NCI-H1436 (cell line): ENCODE data around the gene COL16A1.

Experiments used
- DNase-seq: peaks from one replicate; lab custom pipeline; 2025; lab: John Stamatoyannopoulos, UW

COL16A1 gene

GRCh38 chr1:31664528-31664927 is 39.3 kb downstream of the COL16A1 start:
- DNase-seq, result no peak

DNA sequence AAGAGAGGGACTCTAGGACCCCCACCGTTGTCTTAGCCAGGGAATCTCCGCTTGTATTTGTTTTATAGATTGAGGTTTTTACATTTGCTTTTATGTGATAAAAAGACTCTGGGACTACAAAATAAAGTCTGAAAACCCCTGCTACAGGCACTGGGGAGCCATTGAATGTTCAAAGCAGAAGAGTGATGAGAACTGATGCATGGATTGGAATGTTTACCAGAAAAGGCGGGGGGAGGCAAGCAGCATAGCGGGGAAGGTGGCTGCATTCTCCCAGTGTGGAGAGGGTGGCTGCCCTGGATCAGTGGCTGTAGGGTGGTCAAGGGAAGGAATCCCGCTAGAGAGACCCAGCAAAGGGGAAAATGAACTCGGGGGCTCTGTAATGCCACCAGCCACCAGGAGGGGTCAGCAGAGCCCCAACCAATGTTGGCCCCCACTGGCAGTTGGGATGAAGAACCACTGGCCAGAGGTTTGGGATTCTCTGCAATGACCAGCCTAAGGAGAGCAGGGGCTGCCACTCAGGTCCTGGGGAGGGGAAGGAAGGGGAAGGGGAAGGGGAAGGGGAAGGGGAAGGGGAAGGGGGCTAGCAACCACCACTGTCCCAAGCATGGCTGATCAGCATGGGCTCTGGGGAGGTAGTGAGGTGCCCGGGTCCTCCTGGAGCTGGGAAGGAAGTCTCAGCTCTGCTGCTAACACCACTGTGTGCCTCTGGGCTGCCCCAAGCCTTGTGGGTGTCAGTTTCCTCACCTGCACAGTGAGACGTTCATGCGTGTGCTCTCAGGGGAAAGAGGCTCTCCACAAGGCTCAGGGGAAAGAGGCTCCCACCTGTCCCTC is 40.0 kb downstream of the COL16A1 start:
- DNase-seq, result peak; percentile 35

GRCh38 chr1:31662463-31662862 is 41.4 kb downstream of the COL16A1 start:
- DNase-seq, result no peak

DNA sequence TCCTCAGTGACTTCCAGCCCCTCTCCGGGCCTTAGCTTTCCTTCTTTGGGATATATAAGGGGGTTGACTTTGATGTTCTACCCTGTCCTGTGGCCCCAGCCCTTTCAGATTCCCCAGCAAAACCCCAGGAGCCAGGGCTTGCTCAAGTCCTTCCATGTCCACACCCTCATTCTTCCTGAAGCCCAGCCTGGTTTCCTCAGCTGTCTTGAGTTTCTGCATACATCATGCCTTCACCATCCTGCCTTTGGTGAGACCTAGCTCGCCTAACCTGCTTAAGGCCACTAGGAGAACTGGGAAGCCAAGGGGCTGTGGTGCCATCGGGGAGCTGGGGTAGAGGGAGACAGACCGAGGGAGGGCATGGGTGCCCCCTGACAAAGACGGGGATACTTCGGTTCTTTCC is 42.0 kb downstream of the COL16A1 start:
- DNase-seq, result no peak

GRCh38 chr1:31660871-31661455 is 42.9 kb downstream of the COL16A1 start:
- no peak for DNase-seq

- no peak for DNase-seq
Measured at GRCh38 chr1:31659889-31660288, 43.9 kb downstream of the COL16A1 start.

GRCh38 chr1:31658721-31659120 is 45.1 kb downstream of the COL16A1 start:
- no peak for DNase-seq

DNA sequence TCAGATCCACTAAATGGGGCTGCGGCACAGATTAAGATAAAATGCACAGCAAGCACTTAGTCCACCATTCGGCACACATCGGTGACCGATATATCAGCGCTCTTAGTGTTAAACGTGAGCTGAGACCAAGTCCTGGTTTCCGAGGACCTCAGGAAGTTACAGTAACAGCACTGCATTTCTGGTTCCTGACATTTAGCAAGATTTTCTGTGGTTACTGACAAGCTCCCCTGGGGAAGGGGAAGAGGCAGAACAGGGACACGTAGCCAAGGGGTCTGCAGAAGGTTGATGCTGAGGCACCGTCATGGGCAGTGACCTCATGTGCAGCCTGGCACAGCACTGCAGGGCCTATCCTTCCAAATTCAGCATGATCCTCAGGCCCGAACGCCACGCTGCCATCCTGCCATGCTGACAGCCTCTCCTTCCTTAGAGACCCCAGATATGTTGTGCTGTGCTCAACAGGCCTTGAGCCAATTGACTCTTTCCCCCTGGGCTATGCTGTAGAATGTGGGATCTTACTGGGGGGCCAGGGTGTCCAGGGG is 45.8 kb downstream of the COL16A1 start:
- no peak for DNase-seq

- DNase-seq, result no peak
Measured at GRCh38 chr1:31657020-31657804, 46.6 kb downstream of the COL16A1 start.

- no peak for DNase-seq
Measured at GRCh38 chr1:31655756-31656155, 48.1 kb downstream of the COL16A1 start.

GRCh38 chr1:31655104-31655503 is 48.7 kb downstream of the COL16A1 start:
- DNase-seq, result no peak

GRCh38 chr1:31654474-31654776 is 49.4 kb downstream of the COL16A1 start:
- DNase-seq, result no peak

- DNase-seq, result no peak
Measured at GRCh38 chr1:31653717-31654473, 49.9 kb downstream of the COL16A1 start.

DNA sequence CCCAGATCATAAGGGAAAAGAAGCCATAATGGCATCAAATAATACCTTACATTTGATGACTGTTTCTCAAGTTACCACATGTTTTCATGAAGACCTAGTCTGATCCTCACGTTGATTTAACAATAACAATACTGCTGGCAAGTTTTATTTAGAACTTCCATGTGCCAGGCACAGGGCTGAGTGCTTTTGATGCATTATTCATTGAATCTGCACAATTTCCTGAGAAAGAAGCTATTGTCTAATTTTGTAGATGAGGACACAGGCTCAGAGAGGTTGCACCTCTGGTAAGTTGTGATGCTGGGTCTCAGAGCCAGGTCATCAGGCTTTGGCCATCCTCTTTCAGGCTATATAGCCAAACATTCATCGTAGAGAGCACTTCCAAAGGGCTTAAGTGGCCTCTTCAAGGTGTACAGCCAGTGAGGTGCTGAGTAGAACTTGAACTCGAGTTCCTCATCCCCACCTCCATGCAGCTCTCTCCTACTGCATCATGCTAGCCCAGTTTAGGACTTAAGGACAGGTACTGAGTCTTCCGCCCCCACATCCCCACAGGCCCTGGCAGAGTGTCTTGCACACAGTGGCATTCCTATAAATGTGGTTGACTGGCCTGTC is 50.8 kb downstream of the COL16A1 start:
- no peak for DNase-seq

DNA sequence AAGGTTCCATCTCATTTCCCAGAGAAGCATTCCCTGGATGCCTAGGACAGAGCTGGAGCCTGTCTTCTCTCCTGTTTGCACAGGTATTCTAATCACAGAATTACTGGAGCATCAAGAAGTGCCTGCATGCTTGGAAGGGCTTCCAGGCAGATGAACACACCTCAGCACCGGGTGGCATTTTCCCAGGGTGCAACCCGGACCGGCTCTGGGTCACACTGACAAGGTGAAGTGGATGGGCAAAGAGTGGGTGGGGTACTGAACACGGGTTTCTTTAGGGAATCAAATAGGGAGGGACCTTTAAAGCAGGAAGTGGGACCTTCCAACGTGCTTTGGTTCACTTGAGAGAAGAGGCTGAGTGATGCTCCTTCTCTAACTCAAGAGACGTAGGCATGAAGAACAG is 52.1 kb downstream of the COL16A1 start:
- no peak for DNase-seq

GRCh38 chr1:31651089-31651420 is 52.8 kb downstream of the COL16A1 start:
- DNase-seq, result no peak

DNA sequence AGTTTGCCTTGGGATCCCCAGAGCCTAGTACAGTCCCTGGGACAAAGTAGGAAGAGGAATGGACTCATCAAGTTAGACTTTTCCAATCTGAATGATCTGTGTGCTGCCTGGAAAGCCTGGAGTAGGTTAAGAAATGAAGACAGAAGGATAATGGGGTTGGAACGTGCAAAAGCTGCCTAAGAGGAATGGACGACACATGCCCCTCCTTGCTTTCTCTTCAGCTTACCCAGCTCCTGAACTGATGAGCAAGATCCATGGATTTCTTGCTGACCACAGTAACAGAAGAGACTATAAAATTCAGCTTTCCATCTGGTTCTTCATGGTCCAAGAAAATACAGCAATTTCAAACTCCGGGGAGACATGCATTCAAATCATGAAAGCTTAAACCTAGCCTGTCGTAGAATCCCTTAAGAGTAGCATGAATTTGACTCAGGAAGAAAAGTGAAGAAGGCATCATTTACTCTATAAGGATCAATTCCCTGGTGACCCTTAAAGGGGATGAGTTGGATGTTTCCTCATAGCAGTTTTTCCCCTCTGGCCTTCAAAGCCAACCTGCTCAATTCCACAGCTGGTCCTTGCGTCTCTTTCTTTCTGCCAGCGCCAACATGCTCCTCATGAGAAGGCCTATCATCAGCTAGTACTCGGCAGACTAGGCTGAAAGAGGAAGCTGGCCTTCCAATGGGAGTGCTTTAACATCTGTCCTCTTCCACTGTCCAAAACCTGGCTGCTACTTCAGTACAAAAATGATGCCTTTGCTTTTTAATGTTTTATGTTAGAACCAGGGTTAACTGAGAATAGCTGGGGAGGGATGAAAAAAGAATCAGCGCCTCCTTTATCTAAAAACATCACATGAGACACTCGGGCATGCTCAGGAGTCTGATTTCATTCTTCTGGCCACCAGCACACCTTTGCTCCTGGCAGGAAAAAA is 53.4 kb downstream of the COL16A1 start:
- DNase-seq, result no peak

- no peak for DNase-seq
Measured at GRCh38 chr1:31648641-31649357, 55.0 kb downstream of the COL16A1 start.

DNA sequence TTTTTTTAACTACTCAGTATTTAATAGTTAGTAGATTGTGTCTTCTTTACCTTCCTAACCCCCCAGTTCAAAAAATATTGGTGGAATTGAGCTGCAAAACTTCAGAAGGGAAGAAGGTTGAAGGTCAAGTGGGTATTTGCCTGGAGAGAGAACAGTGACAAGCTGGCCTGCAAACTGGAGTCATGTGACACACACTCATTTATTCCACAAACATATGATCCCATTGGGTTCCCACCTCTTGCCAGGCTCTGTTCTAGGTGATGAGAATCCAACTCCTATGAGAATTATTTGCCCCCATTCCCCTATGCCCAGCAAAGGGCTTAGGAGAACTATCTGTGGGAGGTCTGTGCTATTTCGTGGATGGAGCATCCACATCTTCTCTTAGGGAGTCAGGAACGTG is 55.6 kb downstream of the COL16A1 start:
- DNase-seq, result no peak

- no peak for DNase-seq
Measured at GRCh38 chr1:31647106-31647505, 56.7 kb downstream of the COL16A1 start.
